GM18858 (cell line): ENCODE results near the gene SLC25A29.
"Not testable (repeated sequence)": the region's sequence is repeated elsewhere in the genome, so short reads cannot be mapped to it uniquely, and the experiment has no call there.

Experiments used
- ATAC-seq: cut with Tn5 transposase; IDR thresholded peaks from one replicate; pipeline ENCODE4 v1.9.1; 2021; ENCODE audit not compliant: unreplicated experiment

Gene SLC25A29

GRCh38 chr14:100294963-100295330 is 11.3 kb downstream of the SLC25A29 start:
- no peak for ATAC-seq

DNA sequence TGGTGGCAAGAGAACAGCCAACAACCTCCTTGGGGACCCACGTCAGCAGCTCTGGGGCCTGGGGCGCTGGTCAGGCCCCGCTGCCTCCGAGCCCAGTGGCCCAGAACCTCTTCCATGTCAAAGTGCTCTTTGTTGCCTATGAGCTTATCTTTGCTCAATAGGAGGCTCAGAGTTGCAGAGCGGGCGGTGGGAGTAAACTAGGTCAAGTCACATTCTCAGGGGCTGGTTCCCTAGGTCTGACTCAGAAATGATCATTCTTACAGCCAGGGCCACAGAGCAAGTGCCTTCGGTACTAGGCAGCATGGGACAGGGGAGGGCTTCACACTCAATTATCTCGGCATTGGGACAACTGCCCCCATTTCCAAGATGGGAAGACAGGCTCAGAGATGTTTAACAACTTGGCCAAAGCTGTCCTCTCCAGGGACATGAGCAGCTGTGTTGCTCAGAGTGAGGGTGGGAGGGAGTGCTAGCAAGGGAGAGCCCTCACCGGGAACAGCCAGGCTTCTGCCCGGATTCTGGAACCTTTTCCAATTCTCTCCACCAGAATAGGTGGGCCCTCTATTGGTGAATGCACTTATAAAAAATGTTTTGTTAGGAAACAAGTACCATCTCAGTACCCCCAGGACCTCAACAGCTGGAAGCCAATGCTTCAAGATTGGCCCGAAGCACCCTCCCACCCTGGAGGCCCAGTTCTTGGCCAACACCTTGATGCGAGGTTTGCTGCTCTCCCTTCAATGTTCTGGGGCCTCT is 11.9 kb downstream of the SLC25A29 start:
- no peak for ATAC-seq

GRCh38 chr14:100293497-100294212 is 12.6 kb downstream of the SLC25A29 start:
- no peak for ATAC-seq

GRCh38 chr14:100292776-100293461 is 13.3 kb downstream of the SLC25A29 start:
- no peak for ATAC-seq

DNA sequence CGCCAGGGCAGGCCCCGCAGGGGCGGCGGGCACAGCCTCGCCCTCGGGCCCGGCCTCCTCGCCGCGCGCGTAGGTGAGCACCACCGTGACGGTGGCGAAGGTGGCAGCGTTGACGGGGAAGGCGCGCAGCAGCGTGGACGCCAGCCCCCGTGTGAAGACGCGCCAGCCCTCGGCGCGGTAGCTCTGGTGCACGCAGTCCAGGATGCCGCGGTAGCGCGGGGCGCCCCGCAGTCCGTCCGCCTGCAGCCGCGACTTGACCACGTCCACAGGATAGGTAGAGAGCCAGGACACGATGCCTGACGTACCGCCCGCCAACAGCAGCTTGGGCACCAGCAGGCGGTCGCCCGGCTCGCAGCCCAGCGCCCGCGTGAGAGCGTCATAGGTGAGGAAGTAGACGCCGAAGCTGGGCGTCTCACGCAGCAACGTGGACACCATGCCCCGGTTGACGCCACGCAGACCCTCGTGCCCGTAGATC is 13.9 kb downstream of the SLC25A29 start:
- ATAC-seq = no peak

DNA sequence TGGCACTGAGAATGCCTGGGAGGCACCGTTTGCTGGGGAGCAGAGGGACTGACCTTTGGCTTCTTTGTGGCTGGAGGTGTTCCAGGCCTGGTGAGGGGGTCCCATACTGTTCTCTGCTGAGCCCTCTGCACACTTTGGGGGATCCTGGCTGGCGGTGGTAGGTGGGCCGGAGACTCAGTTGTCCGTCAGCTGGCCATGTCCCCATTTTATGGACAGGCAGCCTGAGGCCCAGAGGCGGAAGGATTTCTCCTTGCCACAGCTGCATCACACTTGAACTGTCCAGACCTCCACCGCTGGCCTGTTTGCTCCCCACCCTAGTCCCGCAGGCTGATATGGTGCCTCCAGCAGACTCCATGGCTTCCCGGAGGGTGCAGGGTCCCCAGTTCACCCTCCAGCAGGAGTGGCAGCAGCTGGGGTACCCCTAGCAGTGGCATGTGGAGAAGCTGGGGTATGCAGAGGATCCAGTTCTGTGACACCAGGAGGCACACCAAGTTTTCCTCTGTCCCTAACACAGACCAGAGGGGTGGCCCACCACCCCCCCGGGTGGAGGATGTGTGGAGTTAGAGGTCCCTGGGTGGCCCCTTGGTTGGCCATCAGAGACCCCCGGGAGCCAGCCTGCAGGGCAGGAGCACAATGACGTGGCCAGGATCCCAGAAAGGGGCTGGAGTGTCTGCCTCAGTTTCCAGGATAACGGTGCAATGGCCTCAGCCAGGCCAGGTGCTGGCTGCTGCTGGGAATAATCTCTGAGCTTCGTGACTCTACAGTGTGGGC is 14.8 kb downstream of the SLC25A29 start:
- ATAC-seq = no peak

- ATAC-seq = no peak
Observed at GRCh38 chr14:100290607-100291304, 15.5 kb downstream of the SLC25A29 start.

DNA sequence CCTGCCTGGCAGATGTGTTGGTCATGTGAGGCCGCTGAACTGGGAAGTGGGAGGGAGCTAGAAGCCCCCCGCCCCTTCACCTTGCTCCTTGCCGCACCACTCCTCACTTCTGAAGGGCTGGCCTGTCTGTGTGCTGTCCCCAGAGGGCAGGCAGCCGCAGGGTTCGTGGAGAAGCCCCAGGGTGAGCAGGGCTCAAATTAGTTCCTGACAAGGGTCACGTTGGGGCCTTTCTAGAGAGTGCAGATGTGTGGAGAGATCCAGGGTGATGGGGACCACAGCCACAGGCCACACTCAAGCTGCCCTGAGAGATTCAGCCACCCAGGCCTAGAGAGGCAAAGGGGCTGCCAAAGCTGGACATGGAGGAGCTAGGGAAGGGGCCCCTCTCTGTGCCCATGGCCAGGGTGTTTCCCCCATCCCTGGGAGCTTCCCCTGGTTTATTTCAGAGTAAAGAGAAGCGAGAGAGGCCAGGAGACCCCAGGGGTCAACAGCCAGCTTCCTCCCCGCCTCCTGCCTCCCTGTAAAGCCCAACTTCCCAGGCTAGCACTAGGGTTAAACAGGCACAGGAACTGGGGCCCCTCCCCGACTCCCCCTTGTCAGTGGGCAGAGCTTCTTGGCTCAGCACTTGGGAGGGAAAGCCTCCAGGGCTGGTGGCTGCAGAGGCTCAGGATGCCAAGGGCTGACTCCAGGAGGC is 16.2 kb downstream of the SLC25A29 start:
- ATAC-seq = no peak

DNA sequence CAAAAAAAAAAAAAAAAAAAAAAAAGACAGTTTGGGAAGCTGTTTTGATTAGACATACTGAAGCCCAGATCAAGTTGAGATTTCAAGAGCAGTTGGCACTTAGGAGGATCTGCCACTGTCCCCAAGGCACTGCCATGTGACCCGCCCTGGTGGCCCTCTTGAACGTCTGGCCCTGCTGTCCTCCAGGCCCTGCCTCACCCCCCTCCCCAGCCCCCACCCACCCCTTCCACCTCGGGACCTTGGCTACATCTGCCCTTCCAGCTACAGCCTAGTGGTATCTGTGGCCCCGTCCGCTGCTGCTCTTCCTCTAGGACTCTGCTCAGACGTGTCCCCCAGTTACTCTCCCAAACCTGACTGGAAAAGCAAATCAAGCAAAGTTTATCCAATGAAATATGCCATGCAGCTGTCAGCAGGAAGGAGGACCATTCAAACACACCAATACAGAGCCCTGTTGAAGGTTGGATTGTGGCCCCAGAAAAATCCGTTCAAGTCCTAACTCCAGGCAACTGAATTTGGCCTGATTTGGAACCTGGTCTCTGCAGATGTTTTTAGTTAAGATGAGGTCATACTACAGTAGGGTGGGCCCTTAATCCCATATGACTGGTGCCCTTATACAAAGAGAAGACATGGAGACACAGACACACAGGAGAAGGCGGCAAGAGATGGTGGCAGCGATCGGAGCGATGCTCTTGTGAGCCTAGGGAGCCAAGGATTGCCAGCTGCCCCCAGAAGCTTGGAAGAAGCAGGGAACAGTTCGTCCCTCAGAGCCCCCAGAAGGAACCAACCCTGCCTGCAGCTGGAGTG is 17.7 kb downstream of the SLC25A29 start:
- no peak for ATAC-seq

GRCh38 chr14:100287998-100288295 is 18.3 kb downstream of the SLC25A29 start:
- not testable (repeated sequence) for ATAC-seq

DNA sequence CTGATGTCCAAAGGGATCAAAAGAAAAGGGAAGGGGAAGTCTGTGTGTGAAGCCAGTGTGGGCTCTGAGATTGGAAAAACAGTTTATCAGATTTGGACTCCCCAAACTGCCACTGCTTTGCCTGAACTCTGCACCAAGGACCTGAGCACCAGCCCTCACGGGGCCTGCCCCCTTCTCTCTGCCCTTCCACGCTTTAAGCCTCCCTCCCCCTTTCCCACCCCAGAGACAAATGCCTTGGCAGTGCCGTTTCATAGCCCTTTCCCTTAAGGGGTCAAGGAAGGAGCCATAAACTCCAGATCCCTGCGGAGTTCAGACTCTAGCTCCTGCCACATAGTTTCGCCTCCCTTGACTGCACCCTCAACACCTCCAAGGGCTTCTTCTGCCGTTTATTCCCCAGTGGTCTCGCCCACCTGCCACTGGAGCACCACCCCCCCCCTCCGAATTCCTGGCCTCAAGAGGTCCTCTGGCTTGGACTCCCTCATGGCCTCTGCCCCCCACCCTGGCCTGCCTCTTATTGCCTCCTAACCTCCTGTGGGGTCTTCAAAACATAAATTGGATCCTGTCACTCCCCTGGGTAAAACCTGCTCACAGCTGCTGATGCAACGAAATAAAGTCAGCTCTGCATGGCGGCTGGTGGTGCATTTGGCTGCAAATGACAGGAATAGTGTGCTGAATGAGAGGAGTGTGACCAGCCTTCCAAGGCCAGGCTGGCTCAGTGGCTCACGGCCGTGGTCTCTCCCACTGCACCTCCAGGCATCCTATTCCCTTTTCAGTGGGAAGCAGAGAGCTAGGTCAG is 18.8 kb downstream of the SLC25A29 start:
- no peak for ATAC-seq

DNA sequence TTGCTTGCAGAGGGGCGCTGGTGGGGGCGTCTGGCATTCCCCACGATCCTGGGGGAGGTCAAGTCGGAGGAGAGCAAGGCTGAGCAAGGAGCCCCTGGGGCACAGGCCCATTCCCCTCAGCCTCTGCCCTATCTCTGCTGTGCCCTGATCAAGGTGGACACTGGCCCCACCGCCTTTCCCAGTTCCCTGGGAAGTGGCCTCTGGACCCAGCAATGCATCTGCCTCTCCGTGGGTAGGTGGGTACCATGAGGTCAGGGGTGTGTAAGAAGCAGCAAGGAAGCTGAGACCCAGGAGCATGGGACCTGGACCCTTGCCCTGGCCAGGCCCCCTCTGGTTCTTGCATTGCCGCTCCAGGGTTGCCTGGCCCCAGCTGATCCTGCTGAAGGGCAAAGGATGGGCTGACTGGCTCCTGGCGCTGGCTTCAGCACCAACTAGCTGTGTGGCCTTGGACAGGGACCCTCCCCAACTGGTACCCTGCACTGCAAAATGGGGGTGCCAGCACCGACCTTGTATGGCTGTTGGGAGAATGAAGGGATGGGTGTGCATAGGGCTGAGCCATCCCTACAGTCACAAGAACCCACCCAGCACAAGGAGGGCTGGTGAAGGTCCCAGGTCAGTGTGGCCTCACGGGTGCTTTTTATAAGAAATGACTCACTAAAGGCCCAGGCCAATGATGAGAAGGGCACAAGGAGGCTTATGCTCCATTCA is 19.6 kb downstream of the SLC25A29 start:
- no peak for ATAC-seq

DNA sequence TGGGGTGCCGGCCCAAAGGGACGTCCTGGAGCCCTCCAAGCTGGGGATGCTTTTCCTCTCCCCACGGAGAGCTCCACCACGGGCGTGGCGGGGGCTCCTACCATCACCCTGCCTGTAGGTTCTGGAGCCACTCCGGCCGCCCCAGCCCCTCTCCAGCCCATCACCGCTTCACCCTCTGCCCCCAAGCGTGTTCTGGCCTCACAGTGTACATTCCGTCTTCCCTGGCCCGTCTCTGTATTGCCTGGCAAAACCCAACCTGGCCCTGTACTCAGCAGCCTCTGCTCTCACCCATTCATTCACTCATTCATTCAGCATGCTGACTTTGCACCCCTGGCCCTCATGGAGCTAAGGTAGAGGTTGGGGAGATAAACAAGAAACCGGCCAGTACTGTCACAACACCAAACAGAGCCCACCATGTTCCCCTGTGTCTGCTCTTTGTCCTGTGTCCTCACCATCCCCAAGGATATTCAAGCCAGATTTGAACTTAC is 20.3 kb downstream of the SLC25A29 start:
- no peak for ATAC-seq

GRCh38 chr14:100285021-100285912 is 21.0 kb downstream of the SLC25A29 start:
- peak; percentile 78 for ATAC-seq

GRCh38 chr14:100283984-100284881 is 22.0 kb downstream of the SLC25A29 start:
- no peak for ATAC-seq

- ATAC-seq = not testable (repeated sequence)
Observed at GRCh38 chr14:100283436-100283835, 22.8 kb downstream of the SLC25A29 start.
